NB4 (cell line): ENCODE results near the gene UBXN6.
A peak's percentile ranks its signal among the peaks of the same experiment; 100 is the strongest.

Experiments used
- DNase-seq: peaks from one replicate; pipeline ENCODE4 v3.0.0; 2010; ENCODE audit warnings: low read depth
- H3K4me3 ChIP-seq: one replicate; pipeline ENCODE4 v1.5.1; 2011; ENCODE audit warnings: mild to moderate bottlenecking, low read depth, low read length, moderate library complexity
- MYC ChIP-seq: IDR thresholded peaks from 2 replicates; pipeline ENCODE4 v1.6.1; 2011; ENCODE audit warnings: low read depth, low read length
- POLR2A ChIP-seq: IDR thresholded peaks from 2 replicates; pipeline ENCODE4 v1.6.1; 2011; ENCODE audit warnings: mild to moderate bottlenecking; ENCODE audit not compliant: insufficient read length; ENCODE audit errors: extremely low read depth
- TF ChIP-seq, protein P1 (sequence below): IDR thresholded peaks from one replicate; pipeline ENCODE4 v1.5.1; 2012; ENCODE audit warnings: low read depth, low read length
- TF ChIP-seq, protein P2 (sequence below): IDR thresholded peaks from 2 replicates; pipeline ENCODE4 v1.6.1; 2011; ENCODE audit warnings: low read depth, low read length

Gene UBXN6

DNA sequence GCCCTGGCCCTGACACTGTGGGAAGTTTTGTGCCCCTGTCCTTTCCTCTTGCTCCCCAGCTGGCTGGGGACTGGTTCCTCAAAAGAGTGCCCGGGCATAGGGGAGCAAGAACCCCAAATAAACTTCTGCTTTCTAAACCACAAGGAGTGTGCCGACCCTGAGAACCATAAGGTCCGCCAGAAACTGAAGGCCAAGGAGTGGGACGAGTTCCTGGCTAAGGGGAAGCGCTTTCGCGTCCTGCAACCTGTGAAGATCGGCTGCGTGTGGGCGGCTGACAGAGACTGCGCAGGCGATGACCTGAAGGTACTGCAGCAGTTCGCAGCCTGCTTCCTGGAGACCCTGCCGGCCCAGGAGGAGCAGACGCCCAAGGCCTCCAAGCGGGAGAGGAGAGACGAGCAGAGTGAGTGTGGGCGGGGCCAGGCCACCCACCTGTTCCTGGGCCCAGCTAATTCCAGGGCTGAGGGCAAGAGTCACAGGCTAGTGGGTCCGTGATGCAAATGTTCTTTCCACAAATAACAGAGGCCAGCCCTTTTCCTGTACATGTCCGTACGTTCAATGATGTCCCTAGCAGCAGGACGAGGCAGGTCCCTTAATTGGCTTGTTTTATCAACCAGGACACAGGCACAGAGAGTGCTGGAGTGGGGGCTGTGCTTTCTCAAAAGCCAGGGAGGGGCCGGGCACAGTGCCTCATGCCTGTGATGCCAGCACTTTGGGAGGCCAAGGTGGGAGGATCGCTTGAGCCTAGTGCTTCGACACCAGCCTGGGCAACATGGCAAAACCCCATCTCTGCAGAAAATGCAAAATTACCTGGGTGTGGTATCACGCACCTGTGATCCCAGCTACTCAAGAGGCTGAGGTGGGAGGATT, 25.6 kb downstream of the UBXN6 start:
- no peak overlapping the region for H3K4me3 ChIP-seq
- peak; percentile 69 for DNase-seq
- TF ChIP-seq MYC (no peak), POLR2A (no peak)
- TF ChIP-seq, protein P1, sequence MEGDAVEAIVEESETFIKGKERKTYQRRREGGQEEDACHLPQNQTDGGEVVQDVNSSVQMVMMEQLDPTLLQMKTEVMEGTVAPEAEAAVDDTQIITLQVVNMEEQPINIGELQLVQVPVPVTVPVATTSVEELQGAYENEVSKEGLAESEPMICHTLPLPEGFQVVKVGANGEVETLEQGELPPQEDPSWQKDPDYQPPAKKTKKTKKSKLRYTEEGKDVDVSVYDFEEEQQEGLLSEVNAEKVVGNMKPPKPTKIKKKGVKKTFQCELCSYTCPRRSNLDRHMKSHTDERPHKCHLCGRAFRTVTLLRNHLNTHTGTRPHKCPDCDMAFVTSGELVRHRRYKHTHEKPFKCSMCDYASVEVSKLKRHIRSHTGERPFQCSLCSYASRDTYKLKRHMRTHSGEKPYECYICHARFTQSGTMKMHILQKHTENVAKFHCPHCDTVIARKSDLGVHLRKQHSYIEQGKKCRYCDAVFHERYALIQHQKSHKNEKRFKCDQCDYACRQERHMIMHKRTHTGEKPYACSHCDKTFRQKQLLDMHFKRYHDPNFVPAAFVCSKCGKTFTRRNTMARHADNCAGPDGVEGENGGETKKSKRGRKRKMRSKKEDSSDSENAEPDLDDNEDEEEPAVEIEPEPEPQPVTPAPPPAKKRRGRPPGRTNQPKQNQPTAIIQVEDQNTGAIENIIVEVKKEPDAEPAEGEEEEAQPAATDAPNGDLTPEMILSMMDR: no peak
- TF ChIP-seq, protein P2, sequence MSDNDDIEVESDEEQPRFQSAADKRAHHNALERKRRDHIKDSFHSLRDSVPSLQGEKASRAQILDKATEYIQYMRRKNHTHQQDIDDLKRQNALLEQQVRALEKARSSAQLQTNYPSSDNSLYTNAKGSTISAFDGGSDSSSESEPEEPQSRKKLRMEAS: no peak

DNA sequence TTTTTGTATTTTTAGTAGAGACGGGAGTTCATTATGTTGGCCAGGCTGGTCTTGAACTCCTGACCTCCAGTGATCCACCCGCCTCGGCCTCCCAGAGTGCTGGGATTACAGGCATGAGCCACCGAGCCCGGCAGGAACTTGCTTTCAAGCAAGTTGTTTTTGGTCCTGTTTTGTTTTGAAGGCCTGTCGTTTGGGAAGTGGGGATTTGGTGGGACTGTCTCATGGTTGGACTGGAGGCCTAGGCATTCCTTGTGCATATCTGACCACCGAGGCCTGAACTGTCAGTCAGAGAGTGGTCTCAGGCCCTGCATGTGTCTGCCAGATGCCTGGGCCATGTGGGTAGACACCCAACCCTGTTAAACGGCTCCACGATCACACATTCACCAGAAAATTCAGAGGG, 26.3 kb downstream of the UBXN6 start:
- no peak overlapping the region for H3K4me3 ChIP-seq
- TF ChIP-seq, protein P1: no peak
- TF ChIP-seq POLR2A: no peak
- TF ChIP-seq, protein P2: no peak
- no peak for DNase-seq

DNA sequence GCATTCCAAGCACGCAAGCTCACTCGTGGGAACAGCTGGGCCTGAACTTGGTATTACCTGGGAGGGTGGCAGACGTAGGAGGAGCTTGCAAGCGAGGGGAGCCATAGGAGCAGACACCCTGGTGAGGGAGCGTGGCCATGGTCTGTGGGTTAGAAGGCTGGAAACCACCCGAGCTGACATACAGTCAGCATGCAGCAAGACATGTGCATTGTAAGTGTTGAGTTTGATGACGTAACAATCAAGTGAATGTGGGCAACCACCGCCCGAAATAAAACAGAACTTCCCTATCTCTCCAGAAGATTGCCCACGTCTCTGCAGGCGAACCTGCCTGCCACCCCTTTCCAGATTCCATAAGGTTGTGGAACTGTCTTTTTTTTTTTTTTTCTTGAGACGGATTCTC, 26.8 kb downstream of the UBXN6 start:
- TF ChIP-seq, protein P2: peak; percentile 82
- TF ChIP-seq, protein P1: no peak
- TF ChIP-seq MYC (0 out of 2 replicates have a peak, but pooled peaks have one; percentile 34), POLR2A (no peak)
- no peak overlapping the region for H3K4me3 ChIP-seq
- DNase-seq: peak; percentile 83

DNA sequence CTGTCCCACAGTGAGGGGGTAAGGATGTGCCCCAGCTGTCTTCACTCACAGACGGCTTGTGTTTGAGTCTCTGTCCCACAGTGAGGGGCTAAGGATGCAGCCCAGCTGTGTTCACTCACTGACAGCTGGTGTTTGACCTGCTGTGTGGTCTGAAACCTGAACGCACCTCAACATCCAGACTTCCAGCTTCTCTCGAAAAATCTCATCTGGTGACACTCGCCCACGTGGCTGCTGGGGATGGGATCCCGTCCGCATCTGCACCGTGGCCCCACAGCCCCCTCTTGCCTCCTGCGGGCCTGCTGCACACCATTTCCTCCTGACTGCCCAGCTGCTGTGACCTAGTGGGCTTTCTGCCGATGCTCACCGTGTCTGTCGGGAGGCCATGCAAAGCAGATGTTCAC, 27.8 kb downstream of the UBXN6 start:
- DNase-seq: no peak
- H3K4me3 ChIP-seq: no peak overlapping the region
- TF ChIP-seq, protein P2: no peak
- TF ChIP-seq, protein P1: no peak
- TF ChIP-seq POLR2A: no peak
- no peak for TF ChIP-seq MYC

DNA sequence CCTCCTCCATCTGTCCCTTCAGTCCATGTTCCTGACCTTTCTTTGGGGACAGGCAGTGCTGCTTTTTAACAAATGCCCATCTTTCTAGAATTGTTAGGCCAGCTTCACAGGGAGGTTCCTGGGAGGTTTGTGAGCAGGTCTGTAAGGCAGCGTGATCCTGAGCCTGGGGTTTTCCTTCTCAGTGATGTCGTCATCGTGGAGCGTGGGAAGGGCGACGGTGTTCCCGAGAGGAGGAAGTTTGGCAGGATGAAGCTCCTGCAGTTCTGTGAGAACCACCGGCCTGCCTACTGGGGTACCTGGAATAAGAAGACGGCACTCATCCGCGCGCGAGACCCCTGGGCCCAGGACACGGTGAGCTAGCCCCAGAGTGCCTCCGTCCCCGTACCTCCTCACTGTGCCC, 28.3 kb downstream of the UBXN6 start:
- no peak overlapping the region for H3K4me3 ChIP-seq
- DNase-seq: no peak
- TF ChIP-seq POLR2A (no peak), MYC (no peak)
- TF ChIP-seq, protein P1: no peak
- TF ChIP-seq, protein P2: no peak
